ENCODE results near the gene BBX.

DNA sequence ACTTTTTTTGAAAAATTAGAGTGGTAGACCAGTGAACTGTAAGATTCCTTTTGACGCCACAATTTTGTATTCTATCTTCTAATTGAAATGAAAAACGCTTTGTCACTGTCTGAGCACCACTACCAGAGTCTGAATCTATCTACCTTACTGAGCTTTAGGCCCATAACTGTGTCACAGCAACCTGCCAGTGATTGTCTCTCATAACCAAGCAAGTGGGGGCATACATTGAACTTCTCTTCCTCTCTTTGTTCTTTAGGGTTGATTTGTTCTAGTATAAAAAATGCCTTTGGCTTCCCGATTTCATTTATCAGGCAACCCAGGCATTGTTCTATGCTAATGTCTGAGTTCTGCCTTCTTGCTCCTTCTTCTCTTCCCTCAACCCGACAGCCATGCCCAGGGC, 142.6 kb downstream of the BBX start:
- TF ChIP-seq, protein P1, sequence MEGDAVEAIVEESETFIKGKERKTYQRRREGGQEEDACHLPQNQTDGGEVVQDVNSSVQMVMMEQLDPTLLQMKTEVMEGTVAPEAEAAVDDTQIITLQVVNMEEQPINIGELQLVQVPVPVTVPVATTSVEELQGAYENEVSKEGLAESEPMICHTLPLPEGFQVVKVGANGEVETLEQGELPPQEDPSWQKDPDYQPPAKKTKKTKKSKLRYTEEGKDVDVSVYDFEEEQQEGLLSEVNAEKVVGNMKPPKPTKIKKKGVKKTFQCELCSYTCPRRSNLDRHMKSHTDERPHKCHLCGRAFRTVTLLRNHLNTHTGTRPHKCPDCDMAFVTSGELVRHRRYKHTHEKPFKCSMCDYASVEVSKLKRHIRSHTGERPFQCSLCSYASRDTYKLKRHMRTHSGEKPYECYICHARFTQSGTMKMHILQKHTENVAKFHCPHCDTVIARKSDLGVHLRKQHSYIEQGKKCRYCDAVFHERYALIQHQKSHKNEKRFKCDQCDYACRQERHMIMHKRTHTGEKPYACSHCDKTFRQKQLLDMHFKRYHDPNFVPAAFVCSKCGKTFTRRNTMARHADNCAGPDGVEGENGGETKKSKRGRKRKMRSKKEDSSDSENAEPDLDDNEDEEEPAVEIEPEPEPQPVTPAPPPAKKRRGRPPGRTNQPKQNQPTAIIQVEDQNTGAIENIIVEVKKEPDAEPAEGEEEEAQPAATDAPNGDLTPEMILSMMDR (IDR thresholded peaks at IDR 0.05) = no peak
- TF ChIP-seq EP300 (IDR thresholded peaks at IDR 0.05) = no peak
- no peak for TF ChIP-seq POLR2A (IDR thresholded peaks at IDR 0.05)
